Transverse colon (tissue), 4 donors: Measurements from ENCODE around the gene SLC13A3.

Source experiments
- POLR2AphosphoS5 ChIP-seq, 3 donors: sonication (generic); formaldehyde crosslinking; IDR thresholded peaks; one replicate each; pipeline ENCODE4 v1.6.1; 2016; ENCODE audit warnings: antibody characterized with exemption in 3 of 3
- TF ChIP-seq, protein P1 (sequence below), 5 experiments: fragments of 200-600 bp in 3 of 5; fragments of 450-650 bp in 2 of 5; sonication (generic) in 3 of 5; IDR thresholded peaks; 1 replicate in 2 of 5; 2 replicates in 3 of 5; pipeline ENCODE4 v1.5.1; 2016 to 2017; ENCODE audit warnings: antibody characterized with exemption in 5 of 5, inconsistent platforms in 3 of 5, mild to moderate bottlenecking in 2 of 5, moderate library complexity in 1 of 5

DNA sequence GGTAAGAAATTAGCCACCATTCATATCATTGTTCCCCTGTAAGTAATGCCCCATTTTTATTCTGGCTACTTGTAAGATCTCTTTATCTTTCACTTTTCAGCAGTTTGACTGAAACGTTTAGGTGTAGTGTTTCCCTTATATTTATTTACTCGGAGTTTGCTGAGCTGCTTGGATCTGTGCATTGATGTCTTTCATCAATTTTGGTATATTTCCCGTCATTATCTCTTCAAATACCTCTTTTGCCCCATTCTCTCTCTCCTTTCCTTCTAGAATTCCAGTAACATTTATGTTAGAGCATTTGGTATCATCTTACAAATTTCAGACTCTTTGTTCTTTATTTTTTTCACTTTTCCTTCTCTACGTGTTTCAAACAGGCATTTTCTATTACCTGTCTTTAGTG, 9.2 kb upstream of the SLC13A3 start:
- TF ChIP-seq, protein P1, sequence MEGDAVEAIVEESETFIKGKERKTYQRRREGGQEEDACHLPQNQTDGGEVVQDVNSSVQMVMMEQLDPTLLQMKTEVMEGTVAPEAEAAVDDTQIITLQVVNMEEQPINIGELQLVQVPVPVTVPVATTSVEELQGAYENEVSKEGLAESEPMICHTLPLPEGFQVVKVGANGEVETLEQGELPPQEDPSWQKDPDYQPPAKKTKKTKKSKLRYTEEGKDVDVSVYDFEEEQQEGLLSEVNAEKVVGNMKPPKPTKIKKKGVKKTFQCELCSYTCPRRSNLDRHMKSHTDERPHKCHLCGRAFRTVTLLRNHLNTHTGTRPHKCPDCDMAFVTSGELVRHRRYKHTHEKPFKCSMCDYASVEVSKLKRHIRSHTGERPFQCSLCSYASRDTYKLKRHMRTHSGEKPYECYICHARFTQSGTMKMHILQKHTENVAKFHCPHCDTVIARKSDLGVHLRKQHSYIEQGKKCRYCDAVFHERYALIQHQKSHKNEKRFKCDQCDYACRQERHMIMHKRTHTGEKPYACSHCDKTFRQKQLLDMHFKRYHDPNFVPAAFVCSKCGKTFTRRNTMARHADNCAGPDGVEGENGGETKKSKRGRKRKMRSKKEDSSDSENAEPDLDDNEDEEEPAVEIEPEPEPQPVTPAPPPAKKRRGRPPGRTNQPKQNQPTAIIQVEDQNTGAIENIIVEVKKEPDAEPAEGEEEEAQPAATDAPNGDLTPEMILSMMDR (IDR thresholded peaks at IDR 0.05): no peak
- no peak for TF ChIP-seq POLR2AphosphoS5 (IDR thresholded peaks at IDR 0.05)
